ENCODE measurements around the gene TENM3.

TENM3 gene

GRCh38 chr4:182307746-182308145 is 64.5 kb downstream of the TENM3 start:
- H3K27me3 ChIP-seq (ENCODE audit: insufficient read depth, low read length), result no peaks in the 10 kb centered on the region
- H3K4me2 ChIP-seq (ENCODE audit: low read length), result no peak overlapping the region
- H4K20me1 ChIP-seq (ENCODE audit: insufficient read depth, low read length), result no peaks in the 10 kb centered on the region
- no peaks in the 10 kb centered on the region for H3K4me1 ChIP-seq (ENCODE audit: insufficient read depth, low read length, severe bottlenecking)
- no peaks in the 10 kb centered on the region for H3K9me3 ChIP-seq (ENCODE audit: low read length)
- no peaks in the 10 kb centered on the region for H3F3A ChIP-seq (ENCODE audit: insufficient read depth, low read length)
- H3K9ac ChIP-seq (ENCODE audit: low read length), result no peak overlapping the region
- H3K27ac ChIP-seq (ENCODE audit: low read depth, low read length, poor library complexity, severe bottlenecking), result no peak overlapping the region
- no peaks in the 10 kb centered on the region for H3K36me3 ChIP-seq (ENCODE audit: insufficient read depth, low read length)
- TF ChIP-seq EZH2 (IDR thresholded peaks at IDR 0.05; ENCODE audit: borderline replicate concordance, low read length) (no peak), CTCF (IDR thresholded peaks at IDR 0.05; ENCODE audit: low read length) (no peak)
- H2AFZ ChIP-seq (ENCODE audit: low read length), result no peak overlapping the region
- H3K79me2 ChIP-seq (ENCODE audit: insufficient read depth, low read length), result no peaks in the 10 kb centered on the region
- H3K4me3 ChIP-seq (ENCODE audit: low read depth, low read length, poor library complexity, severe bottlenecking), result no peak overlapping the region
- H3K9me2 ChIP-seq (ENCODE audit: low read depth, low read length), result no peaks in the 10 kb centered on the region

GRCh38 chr4:182309877-182310276 is 66.7 kb downstream of the TENM3 start:
- H3K9me2 ChIP-seq (ENCODE audit: low read depth, low read length), result no peaks in the 10 kb centered on the region
- TF ChIP-seq CTCF (IDR thresholded peaks at IDR 0.05; ENCODE audit: low read length) (no peak), EZH2 (IDR thresholded peaks at IDR 0.05; ENCODE audit: borderline replicate concordance, low read length) (no peak)

GRCh38 chr4:182310316-182310715 is 67.1 kb downstream of the TENM3 start:
- Histone ChIP-seq H3K79me2 (ENCODE audit: insufficient read depth, low read length) (no peaks in the 10 kb centered on the region), H4K20me1 (ENCODE audit: insufficient read depth, low read length) (no peaks in the 10 kb centered on the region), H2AFZ (ENCODE audit: low read length) (no peak overlapping the region), H3K9me3 (ENCODE audit: low read length) (peaks cover 4% of the 10 kb centered on the region), H3K4me2 (ENCODE audit: low read length) (no peak overlapping the region), H3K27ac (ENCODE audit: low read depth, low read length, poor library complexity, severe bottlenecking) (no peak overlapping the region), H3F3A (ENCODE audit: insufficient read depth, low read length) (no peaks in the 10 kb centered on the region), H3K27me3 (ENCODE audit: insufficient read depth, low read length) (no peaks in the 10 kb centered on the region), H3K4me1 (ENCODE audit: insufficient read depth, low read length, severe bottlenecking) (no peaks in the 10 kb centered on the region), H3K36me3 (ENCODE audit: insufficient read depth, low read length) (no peaks in the 10 kb centered on the region), H3K9ac (ENCODE audit: low read length) (no peak overlapping the region), H3K4me3 (ENCODE audit: low read depth, low read length, poor library complexity, severe bottlenecking) (no peak overlapping the region), H3K9me2 (ENCODE audit: low read depth, low read length) (no peaks in the 10 kb centered on the region)
- TF ChIP-seq CTCF (IDR thresholded peaks at IDR 0.05; ENCODE audit: low read length), result no peak
- TF ChIP-seq EZH2 (IDR thresholded peaks at IDR 0.05; ENCODE audit: borderline replicate concordance, low read length), result no peak

More at GRCh38 chr4:182309877-182310276, 66.7 kb downstream of the TENM3 start:
- Histone ChIP-seq H3K27me3 (ENCODE audit: insufficient read depth, low read length) (no peaks in the 10 kb centered on the region), H3K4me1 (ENCODE audit: insufficient read depth, low read length, severe bottlenecking) (no peaks in the 10 kb centered on the region), H3K27ac (ENCODE audit: low read depth, low read length, poor library complexity, severe bottlenecking) (no peak overlapping the region), H3K79me2 (ENCODE audit: insufficient read depth, low read length) (no peaks in the 10 kb centered on the region), H3F3A (ENCODE audit: insufficient read depth, low read length) (no peaks in the 10 kb centered on the region), H3K9me3 (ENCODE audit: low read length) (peaks cover 4% of the 10 kb centered on the region), H3K4me2 (ENCODE audit: low read length) (no peak overlapping the region), H3K9ac (ENCODE audit: low read length) (no peak overlapping the region), H3K4me3 (ENCODE audit: low read depth, low read length, poor library complexity, severe bottlenecking) (no peak overlapping the region), H4K20me1 (ENCODE audit: insufficient read depth, low read length) (no peaks in the 10 kb centered on the region), H3K36me3 (ENCODE audit: insufficient read depth, low read length) (no peaks in the 10 kb centered on the region), H2AFZ (ENCODE audit: low read length) (no peak overlapping the region)
